ENCODE measurements around the gene AGAP1. TPM values are rescaled to one million over a fixed set of nuclear protein-coding genes. Genes with fewer than 3 reads are reported as not detected.

Gene AGAP1
- total RNA-seq, 1 donor from 2014 or later: 43.9 TPM

DNA sequence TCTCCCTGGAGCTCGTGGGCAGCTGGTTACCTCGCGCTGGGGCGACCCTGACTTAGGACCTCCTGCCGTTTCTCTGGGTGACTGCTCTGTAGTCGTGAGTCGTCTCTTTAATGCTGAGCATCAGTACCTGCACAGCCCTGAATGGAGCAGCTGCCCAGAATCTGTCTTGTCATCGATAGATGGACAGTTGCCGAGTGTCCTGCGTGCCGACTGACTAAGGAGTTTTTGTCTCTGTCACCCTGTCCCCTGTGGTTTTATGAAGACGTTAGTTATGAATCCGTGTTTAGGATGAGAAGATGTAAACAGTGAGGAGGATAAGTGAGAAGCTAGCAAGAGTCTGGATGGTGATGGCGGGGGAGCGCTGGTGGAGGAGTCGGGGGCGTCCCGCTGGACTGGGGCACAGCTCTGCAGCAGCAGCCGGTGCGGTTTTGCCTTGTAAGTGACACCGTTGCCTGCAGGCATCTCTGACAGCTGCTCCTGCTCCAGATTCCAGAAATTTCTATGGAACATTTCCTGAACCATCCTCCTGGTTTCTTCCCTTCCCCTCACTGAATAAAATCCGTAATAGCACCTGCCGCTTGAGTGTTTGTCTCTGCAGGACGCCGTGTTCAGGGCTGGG lies 13.3 kb downstream of the AGAP1 start:
- no peak for DNase-seq (ENCODE audit: low spot score)
- H3K27ac Mint-ChIP-seq (ENCODE audit: unreplicated experiment): no peak overlapping the region
- TF ChIP-seq, protein P1, sequence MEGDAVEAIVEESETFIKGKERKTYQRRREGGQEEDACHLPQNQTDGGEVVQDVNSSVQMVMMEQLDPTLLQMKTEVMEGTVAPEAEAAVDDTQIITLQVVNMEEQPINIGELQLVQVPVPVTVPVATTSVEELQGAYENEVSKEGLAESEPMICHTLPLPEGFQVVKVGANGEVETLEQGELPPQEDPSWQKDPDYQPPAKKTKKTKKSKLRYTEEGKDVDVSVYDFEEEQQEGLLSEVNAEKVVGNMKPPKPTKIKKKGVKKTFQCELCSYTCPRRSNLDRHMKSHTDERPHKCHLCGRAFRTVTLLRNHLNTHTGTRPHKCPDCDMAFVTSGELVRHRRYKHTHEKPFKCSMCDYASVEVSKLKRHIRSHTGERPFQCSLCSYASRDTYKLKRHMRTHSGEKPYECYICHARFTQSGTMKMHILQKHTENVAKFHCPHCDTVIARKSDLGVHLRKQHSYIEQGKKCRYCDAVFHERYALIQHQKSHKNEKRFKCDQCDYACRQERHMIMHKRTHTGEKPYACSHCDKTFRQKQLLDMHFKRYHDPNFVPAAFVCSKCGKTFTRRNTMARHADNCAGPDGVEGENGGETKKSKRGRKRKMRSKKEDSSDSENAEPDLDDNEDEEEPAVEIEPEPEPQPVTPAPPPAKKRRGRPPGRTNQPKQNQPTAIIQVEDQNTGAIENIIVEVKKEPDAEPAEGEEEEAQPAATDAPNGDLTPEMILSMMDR (IDR thresholded peaks at IDR 0.05; ENCODE audit: unreplicated experiment): no peak
- no peaks in the 10 kb centered on the region for H3K36me3 Mint-ChIP-seq (ENCODE audit: low read depth, unreplicated experiment)
- peaks cover 3% of the 10 kb centered on the region for H3K27me3 Mint-ChIP-seq (ENCODE audit: unreplicated experiment)
- H3K4me1 Mint-ChIP-seq (ENCODE audit: unreplicated experiment): peaks cover 27% of the 10 kb centered on the region
- no peaks in the 10 kb centered on the region for H3K9me3 Mint-ChIP-seq (ENCODE audit: unreplicated experiment)
- no peak overlapping the region for H3K4me3 Mint-ChIP-seq (ENCODE audit: unreplicated experiment)

DNA sequence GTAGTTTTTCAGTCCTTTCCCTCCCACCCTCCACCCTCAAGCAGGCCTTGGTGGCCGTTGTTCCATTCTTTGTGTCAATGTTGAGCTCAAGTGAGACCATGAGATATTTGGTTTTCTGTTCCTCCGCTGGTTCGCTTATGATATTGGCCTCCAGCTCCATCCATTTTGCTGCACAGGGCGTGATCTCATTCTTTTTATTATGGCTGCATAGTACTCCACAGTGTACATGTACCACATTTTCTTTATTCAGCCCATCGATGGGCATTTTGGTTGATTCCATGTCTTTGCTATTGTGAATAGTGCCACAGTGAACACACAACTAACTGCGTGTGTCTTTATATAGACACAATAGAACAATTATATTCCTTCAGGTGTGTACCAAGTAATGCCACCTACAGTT lies 14.1 kb downstream of the AGAP1 start:
- Mint-ChIP-seq H3K4me1 (ENCODE audit: unreplicated experiment) (peaks cover 19% of the 10 kb centered on the region), H3K36me3 (ENCODE audit: low read depth, unreplicated experiment) (no peaks in the 10 kb centered on the region), H3K4me3 (ENCODE audit: unreplicated experiment) (no peak overlapping the region), H3K27me3 (ENCODE audit: unreplicated experiment) (peaks cover 3% of the 10 kb centered on the region), H3K9me3 (ENCODE audit: unreplicated experiment) (no peaks in the 10 kb centered on the region), H3K27ac (ENCODE audit: unreplicated experiment) (peak overlapping the region; percentile 22)
- TF ChIP-seq, protein P1 (IDR thresholded peaks at IDR 0.05; ENCODE audit: unreplicated experiment): no peak
- no peak for DNase-seq (ENCODE audit: low spot score)

DNA sequence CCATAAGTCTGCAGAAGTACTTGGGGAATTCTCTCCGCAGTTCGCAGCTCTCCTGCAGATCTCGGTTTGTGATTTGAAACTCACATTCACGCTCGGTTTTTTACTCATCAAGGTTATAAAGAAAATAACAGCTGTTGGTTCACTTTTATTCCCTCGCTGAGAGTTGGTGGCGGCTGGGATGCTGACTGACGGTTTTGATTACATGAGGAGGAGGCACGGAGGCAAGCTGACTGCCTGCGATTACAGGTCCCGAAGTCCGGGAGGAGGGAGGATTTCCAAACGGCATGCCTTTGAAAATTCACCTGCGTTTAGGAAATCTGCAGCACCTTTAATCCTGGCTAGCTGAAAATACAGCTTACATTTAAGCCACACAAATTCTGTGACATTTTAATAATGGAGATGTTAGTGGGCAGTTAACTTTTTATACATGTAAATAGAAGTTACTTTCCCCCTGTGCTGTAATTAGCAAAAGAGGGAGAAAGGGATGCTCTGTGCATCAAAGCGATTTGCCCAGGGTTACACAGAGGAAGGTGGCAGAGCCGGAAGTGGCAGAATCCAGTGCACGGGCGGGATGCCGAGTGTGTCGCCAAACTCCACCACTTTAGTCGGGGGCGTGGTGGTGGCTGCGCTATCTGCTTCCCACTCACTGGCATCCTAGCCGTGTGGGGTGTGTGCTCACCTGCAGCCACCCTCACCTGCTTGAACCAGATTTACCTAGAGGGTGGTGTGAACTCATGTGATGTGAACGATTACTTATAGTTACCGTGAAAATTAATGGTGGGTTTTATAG lies 14.7 kb downstream of the AGAP1 start:
- peaks cover 3% of the 10 kb centered on the region for H3K27me3 Mint-ChIP-seq (ENCODE audit: unreplicated experiment)
- no peaks in the 10 kb centered on the region for H3K9me3 Mint-ChIP-seq (ENCODE audit: unreplicated experiment)
- TF ChIP-seq, protein P1 (IDR thresholded peaks at IDR 0.05; ENCODE audit: unreplicated experiment): no peak
- no peaks in the 10 kb centered on the region for H3K36me3 Mint-ChIP-seq (ENCODE audit: low read depth, unreplicated experiment)
- H3K4me3 Mint-ChIP-seq (ENCODE audit: unreplicated experiment): no peak overlapping the region
- H3K4me1 Mint-ChIP-seq (ENCODE audit: unreplicated experiment): peaks cover 15% of the 10 kb centered on the region
- H3K27ac Mint-ChIP-seq (ENCODE audit: unreplicated experiment): no peak overlapping the region
- no peak for DNase-seq (ENCODE audit: low spot score)

DNA sequence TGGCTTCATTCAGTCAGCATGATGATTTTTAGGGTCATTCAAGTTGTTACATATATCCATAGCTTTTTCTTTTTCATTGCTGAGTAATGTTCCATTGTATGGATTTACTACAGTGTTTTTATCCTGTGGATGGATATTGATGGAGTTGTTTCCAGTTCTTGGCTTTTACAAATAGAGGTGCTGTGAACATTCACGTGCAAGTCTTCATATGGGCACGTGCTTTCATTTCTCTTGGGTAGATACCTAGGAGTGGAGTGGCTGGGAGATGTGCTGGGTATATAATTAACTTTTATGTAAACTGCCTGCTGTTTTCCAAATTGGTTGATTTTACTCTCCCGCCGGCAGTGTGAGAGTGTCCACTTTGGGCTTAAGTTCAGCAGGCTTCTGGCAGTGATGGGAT lies 16.5 kb downstream of the AGAP1 start:
- H3K27me3 Mint-ChIP-seq (ENCODE audit: unreplicated experiment): peaks cover 6% of the 10 kb centered on the region
- no peaks in the 10 kb centered on the region for H3K9me3 Mint-ChIP-seq (ENCODE audit: unreplicated experiment)
- TF ChIP-seq, protein P1 (IDR thresholded peaks at IDR 0.05; ENCODE audit: unreplicated experiment): no peak
- no peak for DNase-seq (ENCODE audit: low spot score)
- H3K27ac Mint-ChIP-seq (ENCODE audit: unreplicated experiment): no peak overlapping the region
- H3K4me3 Mint-ChIP-seq (ENCODE audit: unreplicated experiment): no peak overlapping the region
- peaks cover 8% of the 10 kb centered on the region for H3K4me1 Mint-ChIP-seq (ENCODE audit: unreplicated experiment)
- H3K36me3 Mint-ChIP-seq (ENCODE audit: low read depth, unreplicated experiment): peaks cover 5% of the 10 kb centered on the region

GRCh38 chr2:235511187-235511661 lies 17.4 kb downstream of the AGAP1 start:
- no peak for DNase-seq (ENCODE audit: low spot score)
- H3K4me3 Mint-ChIP-seq (ENCODE audit: unreplicated experiment): no peak overlapping the region
- no peaks in the 10 kb centered on the region for H3K9me3 Mint-ChIP-seq (ENCODE audit: unreplicated experiment)

More at GRCh38 chr2:235511187-235511661, 17.4 kb downstream of the AGAP1 start:
- Mint-ChIP-seq H3K27ac (ENCODE audit: unreplicated experiment) (no peak overlapping the region), H3K27me3 (ENCODE audit: unreplicated experiment) (peaks cover 6% of the 10 kb centered on the region), H3K36me3 (ENCODE audit: low read depth, unreplicated experiment) (peaks cover 13% of the 10 kb centered on the region), H3K4me1 (ENCODE audit: unreplicated experiment) (peaks cover 5% of the 10 kb centered on the region)
- TF ChIP-seq, protein P1 (IDR thresholded peaks at IDR 0.05; ENCODE audit: unreplicated experiment): no peak
